Left ventricle myocardium inferior (tissue), 1 donor: Measurements from ENCODE around the gene DCHS2. TPM values are rescaled to one million over a fixed set of nuclear protein-coding genes. Genes with fewer than 3 reads are reported as not detected.

ENCODE experiments used
- DNase-seq: peaks from one replicate; pipeline ENCODE4 v3.0.0-alpha.2; 2020
- H3K27ac ChIP-seq: fragments of 200-600 bp; replicated peaks from 2 replicates; pipeline ENCODE4 v1.8.0; 2021
- H3K27me3 ChIP-seq: fragments of 200-600 bp; 2 replicates; pipeline ENCODE4 v1.8.0; 2021; ENCODE audit warnings: low read depth
- H3K36me3 ChIP-seq: fragments of 200-600 bp; 2 replicates; pipeline ENCODE4 v1.8.0; 2021
- H3K4me1 ChIP-seq: fragments of 200-600 bp; 2 replicates; pipeline ENCODE4 v1.8.0; 2021
- H3K4me3 ChIP-seq: fragments of 200-600 bp; 2 replicates; pipeline ENCODE4 v1.8.0; 2021; ENCODE audit warnings: mild to moderate bottlenecking, moderate library complexity
- H3K9me3 ChIP-seq: fragments of 200-600 bp; replicated peaks from 2 replicates; pipeline ENCODE4 v1.8.0; 2021
- intact Hi-C: fragments of 100-400 bp; cut with micrococcal nuclease; formaldehyde crosslinking; loops from one replicate; pipeline ENCODE4 v1.11.0; 2022
- total RNA-seq: library from RNA; stranded (reverse); fragmentation: NEBNext Ultra II Directional; extraction: Animal tissue kit (Norgen Biotek cat#: 25700); gene quantifications from one replicate; pipeline ENCODE4 v1.2.1, GENCODE V29; 2021
- TF ChIP-seq, protein P1 (sequence below): fragments of 200-600 bp; IDR thresholded peaks from 2 replicates; pipeline ENCODE4 v1.8.0; 2021; ENCODE audit warnings: antibody characterized with exemption, mild to moderate bottlenecking, borderline replicate concordance
- donor health status: DM: no; HTN: yes; CAD: no; lungs with severe emphysema.

DCHS2 gene
- total RNA-seq, 1 donor from 2014 or later: not detected

DNA sequence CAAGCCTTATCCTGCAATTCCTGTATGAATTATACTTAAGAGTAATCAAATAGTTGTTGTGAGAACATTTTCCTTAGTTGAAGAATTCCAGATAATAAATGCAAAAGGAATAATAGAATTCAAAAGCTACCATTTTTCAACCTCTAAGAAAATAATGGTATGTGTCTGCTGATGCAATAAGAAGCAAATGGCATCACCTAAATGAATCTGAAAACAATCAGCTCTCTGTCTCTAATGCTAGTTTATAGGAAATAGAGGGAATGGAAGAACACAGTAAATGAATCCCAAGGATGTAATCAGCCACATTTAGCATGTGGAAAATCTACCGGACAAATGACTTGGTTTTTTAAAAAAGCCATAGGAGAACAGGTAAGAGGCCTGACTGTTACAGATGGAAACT, 115.1 kb downstream of the DCHS2 start:
- no peak overlapping the region for H3K4me3 ChIP-seq
- no peak overlapping the region for H3K27ac ChIP-seq
- H3K36me3 ChIP-seq: no peaks in the 10 kb centered on the region
- H3K27me3 ChIP-seq: no peaks in the 10 kb centered on the region
- TF ChIP-seq, protein P1, sequence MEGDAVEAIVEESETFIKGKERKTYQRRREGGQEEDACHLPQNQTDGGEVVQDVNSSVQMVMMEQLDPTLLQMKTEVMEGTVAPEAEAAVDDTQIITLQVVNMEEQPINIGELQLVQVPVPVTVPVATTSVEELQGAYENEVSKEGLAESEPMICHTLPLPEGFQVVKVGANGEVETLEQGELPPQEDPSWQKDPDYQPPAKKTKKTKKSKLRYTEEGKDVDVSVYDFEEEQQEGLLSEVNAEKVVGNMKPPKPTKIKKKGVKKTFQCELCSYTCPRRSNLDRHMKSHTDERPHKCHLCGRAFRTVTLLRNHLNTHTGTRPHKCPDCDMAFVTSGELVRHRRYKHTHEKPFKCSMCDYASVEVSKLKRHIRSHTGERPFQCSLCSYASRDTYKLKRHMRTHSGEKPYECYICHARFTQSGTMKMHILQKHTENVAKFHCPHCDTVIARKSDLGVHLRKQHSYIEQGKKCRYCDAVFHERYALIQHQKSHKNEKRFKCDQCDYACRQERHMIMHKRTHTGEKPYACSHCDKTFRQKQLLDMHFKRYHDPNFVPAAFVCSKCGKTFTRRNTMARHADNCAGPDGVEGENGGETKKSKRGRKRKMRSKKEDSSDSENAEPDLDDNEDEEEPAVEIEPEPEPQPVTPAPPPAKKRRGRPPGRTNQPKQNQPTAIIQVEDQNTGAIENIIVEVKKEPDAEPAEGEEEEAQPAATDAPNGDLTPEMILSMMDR: no peak
- no peak for DNase-seq
- intact Hi-C loops: no loop called here
- H3K9me3 ChIP-seq: peaks cover 4% of the 10 kb centered on the region
- H3K4me1 ChIP-seq: no peaks in the 10 kb centered on the region

- Histone ChIP-seq H3K27ac (no peak overlapping the region), H3K36me3 (no peaks in the 10 kb centered on the region), H3K27me3 (peaks cover 17% of the 10 kb centered on the region), H3K4me3 (no peak overlapping the region), H3K9me3 (no peaks in the 10 kb centered on the region), H3K4me1 (no peaks in the 10 kb centered on the region)
- intact Hi-C loops: no loop called here
- TF ChIP-seq, protein P1: no peak
- no peak for DNase-seq
These were observed 123.5 kb downstream of the DCHS2 start for GRCh38 chr4:154368060-154368459.

GRCh38 chr4:154367659-154368058, 123.9 kb downstream of the DCHS2 start:
- Histone ChIP-seq H3K4me1 (no peaks in the 10 kb centered on the region), H3K27me3 (peaks cover 17% of the 10 kb centered on the region), H3K4me3 (no peak overlapping the region), H3K9me3 (no peaks in the 10 kb centered on the region), H3K27ac (no peak overlapping the region), H3K36me3 (no peaks in the 10 kb centered on the region)
- TF ChIP-seq, protein P1: no peak
- intact Hi-C loops: no loop called here
- no peak for DNase-seq

GRCh38 chr4:154366956-154367355, 124.6 kb downstream of the DCHS2 start:
- TF ChIP-seq, protein P1: no peak
- intact Hi-C loops: no loop called here
- H3K27ac ChIP-seq: no peak overlapping the region

GRCh38 chr4:154364066-154364845, 127.3 kb downstream of the DCHS2 start:
- H3K27ac ChIP-seq: no peak overlapping the region
- H3K9me3 ChIP-seq: no peaks in the 10 kb centered on the region
- H3K36me3 ChIP-seq: no peaks in the 10 kb centered on the region
- H3K27me3 ChIP-seq: peaks cover 10% of the 10 kb centered on the region
- intact Hi-C loops: no loop called here
- TF ChIP-seq, protein P1: no peak
- no peak for DNase-seq
- no peaks in the 10 kb centered on the region for H3K4me1 ChIP-seq
- H3K4me3 ChIP-seq: no peak overlapping the region

More at GRCh38 chr4:154366956-154367355, 124.6 kb downstream of the DCHS2 start:
- H3K4me1 ChIP-seq: no peaks in the 10 kb centered on the region
- H3K4me3 ChIP-seq: no peak overlapping the region
- DNase-seq: no peak
- peaks cover 17% of the 10 kb centered on the region for H3K27me3 ChIP-seq
- H3K36me3 ChIP-seq: no peaks in the 10 kb centered on the region
- no peaks in the 10 kb centered on the region for H3K9me3 ChIP-seq
